Left forelimb (tissue), 1 donor: ENCODE results near the gene CNOT3.
A peak's percentile ranks its signal among the peaks of the same experiment; 100 is the strongest.

ENCODE experiments used
- DNase-seq: peaks from one replicate; pipeline ENCODE4 v3.0.0-alpha.2; 2018; ENCODE audit warnings: low spot score

CNOT3 gene

DNA sequence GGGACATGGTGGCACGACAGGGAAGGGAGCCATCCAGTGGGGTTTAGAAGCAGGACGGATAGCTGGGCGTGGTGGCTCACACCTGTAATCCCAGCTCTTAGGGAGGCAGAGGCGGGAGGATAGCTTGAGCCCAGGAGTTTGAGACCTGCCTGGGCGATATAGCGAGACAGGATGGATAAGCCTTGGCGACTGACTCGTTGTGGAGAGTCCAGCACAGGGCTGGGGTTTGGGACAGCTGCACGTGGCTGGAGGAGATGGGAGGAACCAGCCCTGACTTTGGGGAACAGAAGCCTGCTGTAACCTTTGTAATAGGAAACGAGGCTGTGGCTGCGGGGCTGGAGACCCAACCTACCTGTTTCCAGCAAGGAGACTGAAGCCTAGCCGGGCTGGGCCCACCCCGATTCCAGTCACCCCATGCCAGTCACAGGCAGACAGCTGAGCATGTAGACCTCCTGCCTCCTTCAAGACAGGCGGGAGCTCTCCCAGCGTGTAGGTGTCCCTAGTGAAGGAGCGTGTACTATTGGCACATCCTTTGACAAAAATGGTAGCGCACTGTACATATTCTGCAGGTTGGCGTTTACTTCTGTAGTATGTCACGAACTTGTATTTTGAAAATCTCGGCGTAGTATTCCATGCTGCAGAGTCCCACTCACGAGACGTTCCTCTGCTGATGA, 13.9 kb downstream of the CNOT3 start:
- no peak for DNase-seq

DNA sequence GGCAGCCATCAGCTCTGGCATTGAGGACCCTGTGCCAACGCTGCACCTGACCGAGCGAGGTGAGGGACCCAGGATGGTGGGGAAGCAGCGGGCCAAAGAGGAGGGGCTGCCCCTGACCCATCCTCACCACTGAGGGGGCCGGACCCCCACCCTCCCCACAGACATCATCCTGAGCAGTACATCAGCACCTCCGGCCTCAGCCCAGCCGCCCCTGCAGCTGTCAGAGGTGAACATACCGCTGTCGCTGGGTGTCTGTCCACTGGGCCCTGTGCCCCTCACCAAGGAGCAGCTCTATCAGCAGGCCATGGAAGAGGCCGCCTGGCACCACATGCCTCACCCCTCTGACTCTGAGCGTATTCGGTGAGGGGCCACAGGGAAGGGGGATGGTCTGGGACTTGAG, 14.7 kb downstream of the CNOT3 start:
- DNase-seq, result no peak

DNA sequence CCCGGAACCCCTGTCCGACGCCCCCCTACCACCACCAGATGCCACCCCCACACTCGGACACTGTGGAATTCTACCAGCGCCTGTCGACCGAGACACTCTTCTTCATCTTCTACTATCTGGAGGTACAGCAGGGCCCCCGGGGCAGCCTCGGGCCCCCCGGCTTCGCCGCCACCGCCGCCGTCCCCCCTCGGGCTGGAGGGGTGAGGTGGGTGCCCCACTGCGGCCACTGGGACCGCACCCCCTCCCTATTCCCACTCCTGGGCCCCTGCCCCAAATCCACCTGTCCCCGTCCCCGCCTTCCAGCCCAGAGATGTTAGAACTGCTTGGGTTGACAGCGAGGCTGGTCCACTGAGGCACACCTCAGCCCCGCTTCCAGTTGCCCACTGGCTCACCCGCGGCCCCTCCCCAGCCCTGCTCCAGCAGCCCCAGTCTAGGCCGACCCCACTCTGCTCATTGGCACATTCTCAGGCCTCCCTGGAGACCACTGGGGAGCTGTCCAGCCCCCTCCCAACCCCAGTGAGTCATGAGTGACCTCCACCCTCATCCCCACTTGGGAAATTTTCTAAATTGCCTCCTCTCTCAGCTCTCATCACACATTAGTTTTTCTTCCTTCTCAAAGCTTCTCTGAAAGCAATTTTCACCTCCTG, 15.4 kb downstream of the CNOT3 start:
- no peak for DNase-seq

DNA sequence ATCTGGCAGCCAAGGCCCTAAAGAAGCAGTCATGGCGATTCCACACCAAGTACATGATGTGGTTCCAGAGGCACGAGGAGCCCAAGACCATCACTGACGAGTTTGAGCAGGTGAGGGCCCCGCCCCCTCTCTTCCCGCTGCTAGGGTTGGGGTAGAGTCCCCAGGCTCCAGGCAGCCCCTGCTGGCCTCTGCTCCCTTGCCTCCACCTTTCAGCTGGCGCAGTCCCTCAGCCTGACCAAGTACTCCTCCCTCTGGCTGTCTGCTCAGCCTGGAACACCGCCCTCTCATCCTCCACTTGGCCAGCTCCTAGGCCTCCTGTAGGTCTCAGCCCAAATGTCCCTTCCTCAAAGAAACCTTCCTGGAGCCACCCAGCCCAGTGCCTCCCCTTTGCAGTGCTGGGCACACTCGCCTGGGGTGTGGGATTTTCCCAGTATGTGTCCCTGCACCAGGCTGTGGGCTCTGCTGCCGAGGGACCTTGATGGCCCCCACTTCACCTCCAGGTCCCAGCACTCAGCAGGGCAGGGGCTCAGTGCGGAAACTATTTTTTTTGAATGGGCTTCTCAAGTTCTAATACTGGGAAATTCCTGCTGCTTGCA, 16.3 kb downstream of the CNOT3 start:
- DNase-seq, result no peak

DNA sequence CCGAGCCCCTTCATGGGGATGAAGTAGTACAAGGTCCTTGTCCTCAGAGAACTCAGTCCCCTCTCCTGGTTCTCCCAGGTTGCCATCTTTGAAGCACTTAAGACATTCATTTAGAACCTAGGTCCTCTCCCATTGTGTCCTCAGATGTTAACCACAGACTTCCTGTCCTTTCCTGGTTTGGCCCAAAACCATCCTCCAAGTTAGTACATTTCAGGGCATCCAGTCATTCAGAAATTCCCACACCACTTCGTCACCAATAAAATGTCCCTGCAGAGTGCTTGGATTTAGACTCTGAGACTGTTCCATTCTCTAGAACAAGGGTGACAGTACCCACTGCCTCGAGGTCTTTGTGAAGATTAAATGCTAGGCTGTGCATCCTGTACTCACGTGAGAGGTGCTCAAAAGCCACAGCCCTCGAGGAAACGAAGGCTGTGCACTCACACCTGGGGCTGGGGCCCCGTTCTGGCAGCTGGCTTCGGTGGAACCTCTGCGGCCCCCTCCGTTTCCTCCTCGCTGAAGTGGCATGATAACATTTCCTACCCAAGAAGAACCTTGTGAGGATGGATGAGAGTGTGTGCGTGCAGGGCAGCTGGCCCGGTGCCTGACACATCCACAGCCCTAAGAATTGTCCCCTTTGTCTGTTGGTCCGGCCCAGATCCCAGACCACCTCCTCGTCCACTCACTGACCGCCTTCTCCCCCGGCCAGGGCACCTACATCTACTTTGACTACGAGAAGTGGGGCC, 17.2 kb downstream of the CNOT3 start:
- no peak for DNase-seq

DNA sequence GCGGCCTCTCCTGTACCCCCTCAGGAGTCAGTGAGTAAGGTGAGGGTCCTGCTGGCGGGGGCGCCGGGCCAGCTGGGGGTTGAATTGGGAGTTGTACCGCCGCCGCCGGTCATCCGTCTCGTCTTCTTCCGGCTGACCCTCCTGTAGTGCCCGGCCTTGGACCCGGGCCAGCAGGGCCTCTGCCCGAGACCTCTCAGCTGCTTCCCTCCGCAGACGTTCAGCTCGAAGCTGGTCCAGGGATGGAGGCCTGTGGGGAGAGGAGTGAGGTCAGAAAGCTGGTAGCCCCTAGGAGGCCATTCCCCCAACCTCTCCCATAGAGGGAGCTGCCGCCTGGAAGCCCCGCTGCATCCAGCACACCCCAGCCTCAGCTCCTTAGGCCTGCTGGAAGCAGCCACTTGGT, 18.1 kb downstream of the CNOT3 start:
- DNase-seq, result no peak

DNA sequence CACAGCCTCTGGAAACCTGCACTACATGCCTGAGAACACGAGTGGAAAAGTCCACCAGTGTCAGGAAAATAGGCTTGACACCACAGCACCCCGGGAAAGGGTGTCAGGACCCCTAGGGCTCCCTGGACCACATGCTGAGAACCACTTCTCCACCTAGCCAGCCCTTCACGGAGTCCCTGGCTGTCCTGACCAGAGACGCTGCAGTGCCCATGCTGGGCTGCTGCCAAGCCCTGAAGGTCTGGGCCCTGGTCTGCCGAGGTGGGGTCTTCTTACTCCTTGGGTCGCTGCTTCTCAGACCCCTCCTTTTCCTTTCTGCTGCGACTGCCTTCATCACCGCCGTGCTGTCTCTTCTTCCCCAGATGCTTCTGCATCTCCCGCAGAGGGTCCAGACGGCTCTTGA, 18.9 kb downstream of the CNOT3 start:
- no peak for DNase-seq

DNA sequence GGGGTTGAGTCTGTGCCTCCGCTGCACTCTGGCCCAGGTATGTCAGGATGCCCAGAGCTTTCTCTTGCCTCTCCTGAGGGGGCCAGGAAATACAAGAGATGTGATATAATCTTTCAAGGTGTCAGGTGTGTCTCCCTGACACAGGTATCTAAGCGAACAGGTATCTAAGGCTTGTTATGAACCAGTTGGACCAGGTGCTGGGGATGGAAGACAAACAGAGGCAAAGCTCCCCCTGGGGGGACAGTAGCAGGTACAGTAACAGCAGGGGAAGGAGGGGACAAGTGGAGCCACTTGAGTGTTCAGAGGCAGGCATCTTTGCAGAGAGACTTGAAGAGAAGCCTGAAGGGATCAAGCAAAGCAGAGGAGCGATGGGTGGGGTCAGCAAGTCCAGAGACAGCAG, 19.4 kb downstream of the CNOT3 start:
- DNase-seq, result no peak

DNA sequence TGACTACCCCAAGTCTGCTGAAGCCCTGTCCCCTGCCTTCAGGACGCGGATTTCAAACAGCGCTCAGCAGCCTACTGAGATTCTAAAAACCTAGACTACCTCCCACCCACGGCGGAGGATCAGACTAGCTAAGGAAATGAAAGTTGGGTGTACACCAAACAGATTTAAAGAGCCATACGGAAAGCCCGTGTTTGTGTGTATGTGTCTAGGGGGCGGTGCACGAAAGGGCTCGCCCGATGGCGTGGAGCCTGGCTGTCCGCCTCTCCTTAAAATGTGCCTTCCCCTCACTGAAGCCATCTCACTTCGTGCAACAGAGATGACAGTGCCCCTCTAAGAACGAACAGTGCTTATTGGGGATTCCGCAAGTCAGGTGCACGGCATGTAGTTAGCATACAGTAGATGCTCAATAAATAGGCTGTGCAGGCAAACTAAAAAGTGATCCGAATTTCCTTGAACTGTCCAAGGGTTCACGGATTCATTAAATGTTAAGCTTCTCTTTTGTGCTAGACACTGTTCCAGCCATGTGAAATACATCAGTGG, 21.3 kb downstream of the CNOT3 start:
- no peak for DNase-seq

DNA sequence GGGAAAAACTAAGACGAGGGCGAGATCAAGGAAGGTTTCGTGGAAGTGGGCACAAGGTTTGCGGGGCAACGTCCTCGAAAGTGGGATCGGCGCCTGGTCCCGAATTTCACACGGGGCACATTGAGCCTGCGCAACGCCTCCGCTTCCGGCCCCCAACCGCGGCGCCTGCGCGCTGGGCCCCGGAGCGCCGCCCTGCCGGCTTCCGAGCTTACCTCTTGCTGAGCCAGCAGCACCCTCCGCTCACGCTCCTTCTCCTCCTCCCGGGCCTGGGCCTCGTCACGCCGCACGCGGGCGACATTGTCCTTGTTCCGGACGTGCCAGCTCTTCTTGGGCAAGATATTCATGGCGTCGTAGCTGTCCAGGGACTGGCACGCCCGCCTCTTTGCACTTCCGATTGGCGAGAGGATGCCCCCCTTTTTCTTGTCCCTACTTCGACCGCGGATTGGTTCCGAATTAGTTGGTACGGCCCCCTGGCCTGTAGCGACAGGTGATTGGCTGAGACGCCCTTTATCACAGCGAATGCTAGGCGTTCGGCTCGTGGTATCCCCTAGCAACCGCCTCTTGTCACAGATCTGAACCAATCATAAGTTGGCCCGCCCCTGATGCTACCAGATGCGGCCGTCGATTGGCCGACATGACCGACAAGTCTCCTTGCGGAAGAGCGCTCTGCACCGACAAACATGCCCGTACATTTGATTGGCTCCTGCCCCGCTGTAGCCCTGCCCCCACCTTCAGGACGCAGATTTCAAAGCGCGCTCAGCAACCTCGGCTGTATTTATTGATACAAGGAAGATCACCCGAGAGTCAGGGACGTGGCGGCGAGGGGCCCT, 22.0 kb downstream of the CNOT3 start, which contains the start of gene LENG1:
TSS of gene LENG1 (minus strand) at position 370 of the 830 bp plus-strand sequence. CDS start at position 344, 26 bp downstream.
- DNase-seq, result peak; percentile 98

DNA sequence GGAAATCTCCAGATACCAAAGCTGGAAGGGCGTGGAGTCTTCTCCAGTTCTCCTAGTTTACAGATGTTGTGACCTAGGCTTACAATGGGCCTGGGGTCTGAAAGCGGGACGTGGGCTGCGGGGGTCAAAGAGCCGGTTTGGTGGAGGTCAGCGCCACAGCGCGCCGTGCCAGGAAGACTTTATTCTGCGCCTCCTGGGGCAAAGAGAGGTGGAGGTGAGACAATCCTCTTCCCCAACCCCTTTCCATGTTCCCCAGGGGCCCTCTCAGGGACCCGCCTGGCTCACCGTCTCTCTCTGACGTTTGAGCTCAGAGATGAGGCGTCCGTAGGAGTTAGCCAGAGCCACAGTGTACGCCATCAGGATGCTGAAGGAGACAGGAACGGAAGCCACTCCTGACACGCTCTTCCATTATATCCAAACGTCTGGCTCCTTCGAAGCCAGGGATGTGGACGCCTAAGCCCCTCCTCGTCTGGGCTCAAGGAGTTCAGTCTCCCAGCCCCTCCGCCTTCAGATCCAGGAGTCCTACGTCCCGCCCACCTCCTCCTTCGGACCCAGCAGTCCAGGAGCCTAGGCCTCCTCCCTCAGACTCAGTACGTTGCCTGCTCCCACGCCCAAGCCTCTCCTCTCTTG, 22.7 kb downstream of the CNOT3 start:
- DNase-seq, result no peak

DNA sequence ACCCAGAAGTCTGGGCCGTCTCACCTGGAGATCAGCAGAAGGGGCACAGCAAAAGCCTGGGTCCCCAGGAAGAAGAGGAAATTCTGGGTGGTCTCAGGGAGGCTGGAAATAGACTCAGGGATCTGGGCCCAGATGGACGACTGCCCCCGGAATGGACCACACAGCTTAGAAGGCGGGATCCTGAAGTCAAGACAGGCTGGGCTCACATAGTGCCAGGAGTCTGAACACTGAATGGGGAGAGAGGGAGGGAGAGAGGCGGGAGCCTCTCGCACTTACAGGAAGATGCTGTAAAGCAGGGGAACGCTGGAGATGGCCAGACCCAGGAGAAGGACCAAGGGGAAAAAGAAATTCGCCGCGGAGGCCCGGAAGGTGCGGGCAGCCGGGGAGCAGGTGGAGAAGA, 23.3 kb downstream of the CNOT3 start:
- no peak for DNase-seq

DNA sequence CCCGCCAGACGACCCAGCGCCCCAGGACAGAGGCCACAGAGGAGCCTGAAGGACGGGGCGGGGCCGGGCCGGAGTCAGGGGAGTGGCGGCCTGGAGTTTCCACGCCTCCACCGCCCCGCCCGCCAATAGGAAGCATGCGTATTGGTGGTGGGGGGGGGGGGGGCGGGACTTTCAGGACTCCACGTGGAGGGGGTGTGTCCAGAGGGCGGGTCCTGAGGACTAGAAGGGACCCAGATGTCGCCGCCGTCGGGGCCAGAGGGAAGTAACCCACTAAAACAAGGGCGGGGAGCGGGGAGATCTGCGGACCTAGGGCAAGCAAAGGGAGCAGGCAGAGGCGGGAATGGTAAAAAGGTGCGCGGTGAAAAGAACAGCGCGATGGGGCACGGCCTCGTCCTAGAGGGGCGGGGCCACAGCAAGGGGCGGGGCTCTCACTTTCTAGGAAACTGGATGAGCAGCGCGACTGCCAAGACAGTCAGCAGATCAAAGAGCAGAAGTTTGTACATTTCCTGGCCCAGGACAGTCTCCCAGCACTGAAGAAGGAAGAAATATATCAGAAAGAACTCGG, 24.8 kb downstream of the CNOT3 start:
- DNase-seq, result peak; percentile 83

DNA sequence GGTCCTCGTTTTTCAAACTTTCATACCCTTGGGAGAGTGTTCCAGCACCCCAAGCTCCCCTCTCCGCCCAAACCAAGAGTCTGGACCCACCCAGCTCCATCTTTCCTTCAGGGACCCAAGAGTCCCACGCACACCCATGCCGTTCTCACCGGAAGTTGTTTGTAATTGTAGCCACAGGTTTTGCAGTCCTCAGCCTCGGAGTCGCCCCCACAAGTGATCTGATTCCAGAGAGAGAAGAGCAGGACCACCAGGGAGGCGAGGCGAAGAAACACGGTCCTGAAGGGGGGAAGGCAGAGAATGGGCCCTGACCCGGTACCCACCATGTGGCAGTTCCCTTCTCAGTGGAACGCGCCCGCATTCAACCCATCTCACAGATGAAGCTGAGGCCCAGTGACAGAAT, 25.3 kb downstream of the CNOT3 start:
- no peak for DNase-seq

DNA sequence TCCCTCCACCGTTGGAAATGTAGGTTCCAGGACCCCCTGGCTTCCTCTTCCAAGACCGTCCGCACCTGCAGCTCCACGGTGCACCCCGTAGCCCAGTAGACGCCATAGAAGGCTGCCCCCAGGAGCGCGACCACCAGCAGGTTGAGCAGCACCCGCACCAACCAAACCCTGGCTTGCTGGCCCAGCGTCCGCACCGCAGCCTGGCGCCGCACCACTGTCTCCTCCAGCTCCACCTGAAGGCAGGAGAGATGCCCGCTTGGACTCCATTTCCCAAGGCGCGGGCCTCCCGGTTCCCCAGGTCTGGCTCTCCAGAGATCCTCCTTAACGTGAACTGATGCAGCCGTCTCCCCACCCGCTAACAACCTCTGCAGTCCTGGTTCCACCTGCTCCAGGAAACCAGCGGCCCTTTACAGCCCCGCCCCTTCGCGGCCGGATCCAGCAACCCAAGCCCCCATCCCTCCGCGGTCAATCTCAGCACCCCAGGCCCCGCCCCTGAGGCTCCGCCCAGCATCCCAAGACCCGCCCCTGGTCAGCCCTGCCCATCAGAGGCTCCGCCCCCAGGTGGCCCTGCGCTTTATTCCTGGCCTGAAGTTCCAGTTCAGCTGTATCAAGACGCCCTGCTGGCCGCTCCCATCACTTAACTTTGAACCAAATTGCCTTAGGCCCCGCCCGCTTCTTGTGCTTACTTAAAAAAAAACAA, 27.0 kb downstream of the CNOT3 start:
- DNase-seq, result no peak

DNA sequence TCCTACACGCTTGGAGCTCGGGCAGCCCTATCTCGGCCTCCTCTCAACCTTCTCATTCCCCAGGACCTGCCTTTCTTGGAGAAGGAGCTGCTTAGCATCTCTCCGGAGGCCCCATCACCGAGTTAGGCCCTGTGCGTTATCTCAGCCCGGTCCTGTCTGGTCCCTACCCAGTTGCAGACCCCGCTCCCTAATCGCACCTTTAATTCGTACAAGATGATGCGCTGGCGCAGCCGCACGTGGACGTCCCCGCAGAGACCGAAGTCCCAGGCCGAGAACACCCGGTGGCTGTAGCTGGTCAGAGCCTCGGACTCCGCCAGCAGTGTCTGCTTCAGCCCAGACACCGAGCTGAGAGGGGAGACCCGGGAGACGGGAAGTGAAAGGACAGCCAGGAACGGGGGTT, 27.7 kb downstream of the CNOT3 start:
- no peak for DNase-seq

DNA sequence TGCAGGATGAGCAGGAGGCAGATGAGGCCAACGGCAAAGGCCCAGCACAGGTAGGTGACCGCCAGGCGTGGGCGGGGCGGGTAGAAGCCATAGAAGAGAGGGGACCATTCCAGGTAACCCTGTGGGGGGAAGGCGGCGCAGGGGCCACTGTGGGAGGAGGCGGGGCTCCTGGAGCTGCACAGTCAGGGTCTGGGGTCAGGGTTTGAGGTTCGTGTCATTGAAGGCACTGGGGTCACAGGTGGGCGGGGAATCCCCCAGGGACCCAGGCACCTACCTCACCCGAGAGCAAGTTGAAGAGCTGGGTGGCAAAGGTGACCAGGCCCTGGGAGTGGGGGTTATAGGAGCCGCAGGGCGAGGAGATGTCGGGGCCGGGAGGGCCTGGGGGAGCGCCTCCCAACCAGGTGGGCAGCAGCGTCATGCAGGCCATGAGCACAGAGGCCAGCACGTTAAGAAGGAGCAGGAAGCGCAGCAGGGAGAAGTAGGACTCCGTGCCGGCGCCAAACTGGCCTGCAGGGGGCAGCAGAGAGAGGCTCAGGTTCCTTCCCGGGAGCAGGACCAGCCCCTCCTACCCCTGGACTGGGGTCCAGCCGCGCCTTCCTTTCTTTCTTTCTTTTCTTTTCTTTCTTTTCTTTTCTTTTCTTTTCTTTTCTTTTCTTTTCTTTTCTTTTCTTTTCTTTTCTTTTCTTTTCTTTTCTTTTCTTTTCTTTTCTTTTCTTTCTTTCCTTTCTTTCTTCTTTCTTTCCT, 30.8 kb downstream of the CNOT3 start:
- DNase-seq, result peak; percentile 95

DNA sequence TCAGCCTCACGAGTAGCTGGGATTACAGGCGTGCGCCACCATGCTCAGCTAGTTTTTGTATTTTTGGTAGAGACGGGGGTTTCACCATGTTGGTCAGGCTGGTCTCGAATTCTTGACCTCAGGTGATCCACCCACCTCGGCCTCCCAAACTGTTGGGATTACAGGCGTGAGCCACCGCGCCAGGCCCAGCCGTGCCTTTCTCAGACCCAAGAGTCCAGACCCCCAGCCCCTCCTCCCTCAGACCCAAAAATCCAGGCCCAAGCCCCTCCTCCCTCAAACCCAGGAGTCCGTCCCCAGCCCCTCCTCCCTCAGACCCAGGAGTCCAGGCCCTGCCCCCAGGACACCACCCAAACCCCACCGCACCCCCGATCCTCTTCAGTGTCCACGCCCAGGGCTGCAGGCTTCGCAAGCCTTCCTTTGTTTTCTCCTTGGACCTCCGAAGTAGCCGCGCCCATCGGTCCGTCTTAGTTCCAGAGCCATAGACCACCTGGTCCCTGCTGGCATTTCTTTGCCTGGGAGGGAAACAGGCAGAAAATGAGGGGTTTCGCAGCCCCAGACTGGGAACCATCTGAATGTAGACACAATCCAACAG, 31.7 kb downstream of the CNOT3 start:
- DNase-seq, result no peak
